ENCODE data around the gene GINS3. TPM values are rescaled to one million over a fixed set of nuclear protein-coding genes. Genes with fewer than 3 reads are reported as not detected.

Gene GINS3
- total RNA-seq, 1 experiment from 2014 or later, result 7.3 TPM

GRCh38 chr16:58452640-58453039 lies 60.4 kb downstream of the GINS3 start:
- DNase-seq (ENCODE audit: low spot score), result no peak
- H3K9me3 Mint-ChIP-seq, result no peaks in the 10 kb centered on the region
- ChIA-PET CTCF (interaction anchor here (1.1 kb wide), 1 partner anchor 16 kb away, joined by 3 read pairs; no protein-coding TSS in a partner anchor), POLR2A (no interaction called here)
- H3K4me3 Mint-ChIP-seq, result no peak overlapping the region
- no peak overlapping the region for H3K27ac Mint-ChIP-seq
- H3K27me3 Mint-ChIP-seq (ENCODE audit: low read depth), result peaks cover 16% of the 10 kb centered on the region
- TF ChIP-seq, protein P1, sequence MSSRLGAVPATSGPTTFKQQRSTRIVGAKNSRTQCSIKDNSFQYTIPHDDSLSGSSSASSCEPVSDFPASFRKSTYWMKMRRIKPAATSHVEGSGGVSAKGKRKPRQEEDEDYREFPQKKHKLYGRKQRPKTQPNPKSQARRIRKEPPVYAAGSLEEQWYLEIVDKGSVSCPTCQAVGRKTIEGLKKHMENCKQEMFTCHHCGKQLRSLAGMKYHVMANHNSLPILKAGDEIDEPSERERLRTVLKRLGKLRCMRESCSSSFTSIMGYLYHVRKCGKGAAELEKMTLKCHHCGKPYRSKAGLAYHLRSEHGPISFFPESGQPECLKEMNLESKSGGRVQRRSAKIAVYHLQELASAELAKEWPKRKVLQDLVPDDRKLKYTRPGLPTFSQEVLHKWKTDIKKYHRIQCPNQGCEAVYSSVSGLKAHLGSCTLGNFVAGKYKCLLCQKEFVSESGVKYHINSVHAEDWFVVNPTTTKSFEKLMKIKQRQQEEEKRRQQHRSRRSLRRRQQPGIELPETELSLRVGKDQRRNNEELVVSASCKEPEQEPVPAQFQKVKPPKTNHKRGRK (CRISPR knock-in tag; IDR thresholded peaks at IDR 0.05; ENCODE audit: borderline replicate concordance), result no peak
- TF ChIP-seq HMGXB4 (CRISPR knock-in tag; IDR thresholded peaks at IDR 0.05), result no peak
- TF ChIP-seq FOXK1 (CRISPR knock-in tag; IDR thresholded peaks at IDR 0.05), result no peak
- TF ChIP-seq GTF2I (CRISPR knock-in tag; conservative IDR thresholded peaks at IDR 0.05), result no peak
- TF ChIP-seq TCF7 (CRISPR knock-in tag; IDR thresholded peaks at IDR 0.05; ENCODE audit: low read depth), result no peak
- TF ChIP-seq ZNF219 (CRISPR knock-in tag; IDR thresholded peaks at IDR 0.05; ENCODE audit: borderline replicate concordance), result no peak
- no peak for TF ChIP-seq CDX4 (CRISPR knock-in tag; IDR thresholded peaks at IDR 0.05; ENCODE audit: borderline replicate concordance)
- no peak for TF ChIP-seq ATF1 (CRISPR knock-in tag; IDR thresholded peaks at IDR 0.05)
- TF ChIP-seq, protein P2, sequence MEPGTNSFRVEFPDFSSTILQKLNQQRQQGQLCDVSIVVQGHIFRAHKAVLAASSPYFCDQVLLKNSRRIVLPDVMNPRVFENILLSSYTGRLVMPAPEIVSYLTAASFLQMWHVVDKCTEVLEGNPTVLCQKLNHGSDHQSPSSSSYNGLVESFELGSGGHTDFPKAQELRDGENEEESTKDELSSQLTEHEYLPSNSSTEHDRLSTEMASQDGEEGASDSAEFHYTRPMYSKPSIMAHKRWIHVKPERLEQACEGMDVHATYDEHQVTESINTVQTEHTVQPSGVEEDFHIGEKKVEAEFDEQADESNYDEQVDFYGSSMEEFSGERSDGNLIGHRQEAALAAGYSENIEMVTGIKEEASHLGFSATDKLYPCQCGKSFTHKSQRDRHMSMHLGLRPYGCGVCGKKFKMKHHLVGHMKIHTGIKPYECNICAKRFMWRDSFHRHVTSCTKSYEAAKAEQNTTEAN (CRISPR knock-in tag; IDR thresholded peaks at IDR 0.05), result no peak
- no peak for TF ChIP-seq RORB (CRISPR knock-in tag; IDR thresholded peaks at IDR 0.05)
- no peak for ATAC-seq
- no peaks in the 10 kb centered on the region for H3K4me1 Mint-ChIP-seq
- H3K36me3 Mint-ChIP-seq, result no peaks in the 10 kb centered on the region

DNA sequence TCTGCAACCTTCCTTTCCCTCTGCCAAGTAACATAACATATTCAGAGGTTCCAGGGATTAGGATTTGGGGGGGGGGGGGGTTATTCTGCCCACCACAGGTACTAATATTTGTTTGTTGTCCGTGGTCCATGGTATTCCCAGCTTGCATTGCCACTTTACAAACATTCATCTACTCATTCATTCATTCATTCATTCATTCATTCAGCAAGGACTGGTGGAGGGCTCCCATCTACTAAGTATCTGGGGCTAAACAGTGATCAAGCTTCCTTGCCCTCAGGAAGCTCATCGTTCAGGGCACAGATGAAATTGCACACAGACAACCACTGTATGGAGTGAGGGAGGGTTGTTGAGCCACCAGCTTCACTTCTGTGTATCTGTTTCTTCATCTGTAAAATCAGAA lies 61.9 kb downstream of the GINS3 start:
- POLR2A ChIA-PET, result no interaction called here
- no peaks in the 10 kb centered on the region for H3K36me3 Mint-ChIP-seq
- DNase-seq (ENCODE audit: low spot score), result no peak
- ATAC-seq, result no peak
- no peaks in the 10 kb centered on the region for H3K9me3 Mint-ChIP-seq
- H3K4me1 Mint-ChIP-seq, result no peaks in the 10 kb centered on the region
- CTCF ChIA-PET, result interaction anchor here (1.3 to 3.1 kb wide), 3 partner anchors 33 to 154 kb away, joined by 4 to 8 read pairs (median 4); no protein-coding TSS in a partner anchor
- no peak overlapping the region for H3K27ac Mint-ChIP-seq
- H3K4me3 Mint-ChIP-seq, result no peak overlapping the region
- peaks cover 14% of the 10 kb centered on the region for H3K27me3 Mint-ChIP-seq (ENCODE audit: low read depth)
- no peak for TF ChIP-seq JAZF1 (CRISPR knock-in tag; IDR thresholded peaks at IDR 0.05)
- TF ChIP-seq, protein P3, sequence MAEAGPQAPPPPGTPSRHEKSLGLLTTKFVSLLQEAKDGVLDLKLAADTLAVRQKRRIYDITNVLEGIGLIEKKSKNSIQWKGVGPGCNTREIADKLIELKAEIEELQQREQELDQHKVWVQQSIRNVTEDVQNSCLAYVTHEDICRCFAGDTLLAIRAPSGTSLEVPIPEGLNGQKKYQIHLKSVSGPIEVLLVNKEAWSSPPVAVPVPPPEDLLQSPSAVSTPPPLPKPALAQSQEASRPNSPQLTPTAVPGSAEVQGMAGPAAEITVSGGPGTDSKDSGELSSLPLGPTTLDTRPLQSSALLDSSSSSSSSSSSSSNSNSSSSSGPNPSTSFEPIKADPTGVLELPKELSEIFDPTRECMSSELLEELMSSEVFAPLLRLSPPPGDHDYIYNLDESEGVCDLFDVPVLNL (CRISPR knock-in tag; IDR thresholded peaks at IDR 0.05; ENCODE audit: borderline replicate concordance, low read depth), result no peak
- TF ChIP-seq, protein P4, sequence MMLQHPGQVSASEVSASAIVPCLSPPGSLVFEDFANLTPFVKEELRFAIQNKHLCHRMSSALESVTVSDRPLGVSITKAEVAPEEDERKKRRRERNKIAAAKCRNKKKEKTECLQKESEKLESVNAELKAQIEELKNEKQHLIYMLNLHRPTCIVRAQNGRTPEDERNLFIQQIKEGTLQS (CRISPR knock-in tag; conservative IDR thresholded peaks at IDR 0.05), result no peak
- no peak for TF ChIP-seq FOXK1 (CRISPR knock-in tag; IDR thresholded peaks at IDR 0.05)
- TF ChIP-seq MXD4 (CRISPR knock-in tag; IDR thresholded peaks at IDR 0.05; ENCODE audit: borderline replicate concordance), result no peak
- TF ChIP-seq KAT7 (CRISPR knock-in tag; IDR thresholded peaks at IDR 0.05; ENCODE audit: borderline replicate concordance), result no peak
- TF ChIP-seq ZSCAN18 (CRISPR knock-in tag; IDR thresholded peaks at IDR 0.05), result no peak
- TF ChIP-seq CREM (CRISPR knock-in tag; IDR thresholded peaks at IDR 0.05), result no peak
- no peak for TF ChIP-seq ZNF396 (CRISPR knock-in tag; IDR thresholded peaks at IDR 0.05; ENCODE audit: borderline replicate concordance)
- TF ChIP-seq RELA (CRISPR knock-in tag; IDR thresholded peaks at IDR 0.05; ENCODE audit: borderline replicate concordance), result no peak
- no peak for TF ChIP-seq JUN (CRISPR knock-in tag; IDR thresholded peaks at IDR 0.05)
- TF ChIP-seq, protein P5, sequence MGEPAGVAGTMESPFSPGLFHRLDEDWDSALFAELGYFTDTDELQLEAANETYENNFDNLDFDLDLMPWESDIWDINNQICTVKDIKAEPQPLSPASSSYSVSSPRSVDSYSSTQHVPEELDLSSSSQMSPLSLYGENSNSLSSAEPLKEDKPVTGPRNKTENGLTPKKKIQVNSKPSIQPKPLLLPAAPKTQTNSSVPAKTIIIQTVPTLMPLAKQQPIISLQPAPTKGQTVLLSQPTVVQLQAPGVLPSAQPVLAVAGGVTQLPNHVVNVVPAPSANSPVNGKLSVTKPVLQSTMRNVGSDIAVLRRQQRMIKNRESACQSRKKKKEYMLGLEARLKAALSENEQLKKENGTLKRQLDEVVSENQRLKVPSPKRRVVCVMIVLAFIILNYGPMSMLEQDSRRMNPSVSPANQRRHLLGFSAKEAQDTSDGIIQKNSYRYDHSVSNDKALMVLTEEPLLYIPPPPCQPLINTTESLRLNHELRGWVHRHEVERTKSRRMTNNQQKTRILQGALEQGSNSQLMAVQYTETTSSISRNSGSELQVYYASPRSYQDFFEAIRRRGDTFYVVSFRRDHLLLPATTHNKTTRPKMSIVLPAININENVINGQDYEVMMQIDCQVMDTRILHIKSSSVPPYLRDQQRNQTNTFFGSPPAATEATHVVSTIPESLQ (CRISPR knock-in tag; IDR thresholded peaks at IDR 0.05), result no peak
- TF ChIP-seq NFE2L1 (CRISPR knock-in tag; IDR thresholded peaks at IDR 0.05), result no peak
- TF ChIP-seq ESRRA (CRISPR knock-in tag; IDR thresholded peaks at IDR 0.05; ENCODE audit: borderline replicate concordance), result no peak
